B cell (primary cell): ENCODE data around the gene HDGF. TPM values are rescaled to one million over a fixed set of nuclear protein-coding genes. Genes with fewer than 3 reads are reported as not detected.

Experiments
- ATAC-seq: fragments of 200-7000 bp; cut with Tn5 transposase; one replicate; pipeline ENCODE4 v1.10.0; 2021; ENCODE audit warnings: low read depth, mild to moderate bottlenecking, moderate number of reproducible peaks, moderate library complexity
- CTCF ChIA-PET: fragments of 350-600 bp; sonication (Branson Sonifier 250); formaldehyde crosslinking; loops from one replicate; lab custom pipeline; 2021; ENCODE audit warnings: antibody characterized with exemption, inconsistent platforms; lab: Charles Lee
- POLR2A ChIA-PET: fragments of 350-600 bp; sonication (Branson Sonifier 250); formaldehyde crosslinking; loops from one replicate; lab custom pipeline; 2021; ENCODE audit warnings: antibody characterized with exemption; lab: Charles Lee
- DNase-seq: peaks from one replicate; pipeline ENCODE4 v3.0.0; 2013
- H2AFZ ChIP-seq: 2 replicates; pipeline ENCODE4 v1.6.1; 2012; ENCODE audit warnings: mild to moderate bottlenecking, low read depth, low read length; ENCODE audit not compliant: insufficient read depth, poor library complexity, severe bottlenecking
- H3K27ac ChIP-seq, 2 donors: 1 replicate in 1 of 2; 2 replicates in 1 of 2; pipeline ENCODE4 v1.5.1; 2012 to 2013; ENCODE audit warnings: low read length in 2 of 2, mild to moderate bottlenecking in 2 of 2, moderate library complexity in 1 of 2
- H3K27me3 ChIP-seq, 4 experiments: fragments of 200-600 bp in 1 of 4; sonication (generic) in 1 of 4; replicated peaks in 1 of 4; 1 replicate in 2 of 4; 2 replicates in 2 of 4; pipeline versions ENCODE4 v1.6.1 to v1.7.0; 2013 to 2016; ENCODE audit warnings: low read length in 3 of 4, mild to moderate bottlenecking in 2 of 4, mixed read lengths in 1 of 4, moderate library complexity in 1 of 4; ENCODE audit not compliant: insufficient read depth in 4 of 4, control insufficient read depth in 3 of 4; ENCODE audit errors: control extremely low read depth in 1 of 4
- H3K36me3 ChIP-seq, 2 experiments: replicated peaks in 1 of 2; 1 replicate in 1 of 2; 2 replicates in 1 of 2; pipeline versions ENCODE4 v1.6.1 to v1.7.1; 2013; ENCODE audit warnings: low read length in 1 of 2; ENCODE audit not compliant: insufficient read depth in 2 of 2, control insufficient read depth in 1 of 2; ENCODE audit errors: control extremely low read depth in 1 of 2, extremely low read depth in 1 of 2
- H3K4me1 ChIP-seq, 2 donors: fragments of 200-600 bp in 1 of 2; sonication (generic) in 1 of 2; 1 replicate in 1 of 2; 2 replicates in 1 of 2; pipeline versions ENCODE4 v1.5.1 to v1.6.1; 2013 to 2017; ENCODE audit warnings: low read length in 2 of 2; ENCODE audit not compliant: control insufficient read depth in 2 of 2, insufficient read depth in 2 of 2
- H3K4me2 ChIP-seq: replicated peaks from 2 replicates; pipeline ENCODE3; 2012; ENCODE audit warnings: mild to moderate bottlenecking, low read depth, low read length; ENCODE audit not compliant: poor library complexity, severe bottlenecking
- H3K4me3 ChIP-seq, 5 experiments: fragments of 200-600 bp in 1 of 5; sonication (generic) in 1 of 5; 1 replicate in 3 of 5; 2 replicates in 2 of 5; pipeline versions ENCODE4 v1.5.1 to v1.7.0; 2011 to 2016; ENCODE audit warnings: low read length in 4 of 5, mild to moderate bottlenecking in 4 of 5, low read depth in 2 of 5, control low read depth in 1 of 5, moderate library complexity in 1 of 5; ENCODE audit not compliant: insufficient read depth in 1 of 5; ENCODE audit errors: control extremely low read depth in 1 of 5, extremely low read depth in 1 of 5
- H3K79me2 ChIP-seq: fragments of 200-600 bp; sonication (generic); one replicate; pipeline ENCODE4 v1.6.0; 2016; ENCODE audit warnings: low read length; ENCODE audit not compliant: control insufficient read depth, insufficient read depth
- H3K9ac ChIP-seq: fragments of 200-600 bp; sonication (generic); 2 replicates; pipeline ENCODE4 v1.6.1; 2017; ENCODE audit warnings: mild to moderate bottlenecking, low read length, moderate library complexity
- H3K9me3 ChIP-seq, 3 donors: one replicate each; pipeline versions ENCODE4 v1.6.1 to v1.7.1; 2013; ENCODE audit warnings: low read length in 2 of 3; ENCODE audit not compliant: control insufficient read depth in 2 of 3, insufficient read depth in 1 of 3; ENCODE audit errors: control extremely low read depth in 1 of 3
- H4K20me1 ChIP-seq: 2 replicates; pipeline ENCODE4 v1.6.0; 2012; ENCODE audit warnings: mild to moderate bottlenecking, low read length; ENCODE audit not compliant: insufficient read depth, control insufficient read depth, poor library complexity, severe bottlenecking
- H3K27ac Mint-ChIP-seq: one replicate; pipeline ENCODE4 v1.8.0; 2021; ENCODE audit warnings: mixed read lengths
- H3K27me3 Mint-ChIP-seq: one replicate; pipeline ENCODE4 v1.8.0; 2021; ENCODE audit warnings: mixed read lengths
- H3K4me1 Mint-ChIP-seq: one replicate; pipeline ENCODE4 v1.8.0; 2021; ENCODE audit warnings: mixed read lengths
- H3K4me3 Mint-ChIP-seq: one replicate; pipeline ENCODE4 v1.8.0; 2021; ENCODE audit warnings: mixed read lengths
- H3K9me3 Mint-ChIP-seq: one replicate; pipeline ENCODE4 v1.8.0; 2022; ENCODE audit warnings: mixed read lengths; ENCODE audit not compliant: insufficient read depth
- CTCF ChIP-seq: fragments of 200-600 bp; IDR thresholded peaks from one replicate; pipeline ENCODE4 v1.8.0; 2022; ENCODE audit warnings: antibody characterized with exemption, mild to moderate bottlenecking
- EZH2 ChIP-seq: IDR thresholded peaks from 2 replicates; pipeline ENCODE4 v1.6.1; 2012; ENCODE audit warnings: borderline replicate concordance, low read depth, mild to moderate bottlenecking, moderate library complexity, low read length; ENCODE audit not compliant: insufficient read depth, poor library complexity, severe bottlenecking
- WGBS: methylation state at CpG from one replicate; pipeline ENCODE4 v1.1.5; 2013; ENCODE audit warnings: missing lambda C conversion rate; ENCODE audit not compliant: insufficient coverage; 5-methylcytosine and 5-hydroxymethylcytosine counted together
- intact Hi-C: fragments of 100-400 bp; cut with micrococcal nuclease; formaldehyde crosslinking; loops from one replicate; pipeline ENCODE4 v1.10.0; 2022
- polyA plus RNA-seq: library from polyadenylated mRNA; depleted of rRNA; stranded (reverse); fragments of >200 nt; gene quantifications from 2 replicates; pipeline ENCODE4 v1.2.3, GENCODE V29; 2012
- total RNA-seq, 2 donors: library from RNA; stranded (reverse); fragments of 120-200 nt in 1 of 2; gene quantifications; 1 replicate in 1 of 2; 2 replicates in 1 of 2; pipeline versions ENCODE4 v1.2.3 to v1.2.4, GENCODE V29; 2013 to 2022

Gene HDGF
- total and polyA plus RNA-seq, 2 donors (not counting 1 experiment from before 2014, with no cell fraction given): 40.3 to 89.9 TPM

- Histone ChIP-seq H3K9me3 (peaks cover 0 to 3% (median 0%) of the 10 kb centered on the region in 3 donors), H3K36me3 (no peaks in the 10 kb centered on the region), H3K27me3 (peaks cover 3 to 63% (median 37%) of the 10 kb centered on the region in 4 experiments), H2AFZ (no peak overlapping the region), H3K79me2 (no peaks in the 10 kb centered on the region), H3K4me1 (peaks cover 28% of the 10 kb centered on the region in 2 donors), H3K4me2 (no peak overlapping the region), H3K9ac (no peak overlapping the region), H3K4me3 (no peak overlapping the region), H3K27ac (no peak overlapping the region), H4K20me1 (peaks cover 7% of the 10 kb centered on the region)
- Mint-ChIP-seq H3K9me3 (no peaks in the 10 kb centered on the region), H3K4me3 (peak overlapping the region; percentile 59), H3K4me1 (peaks cover 32% of the 10 kb centered on the region), H3K27me3 (peaks cover 33% of the 10 kb centered on the region), H3K27ac (no peak overlapping the region)
- TF ChIP-seq EZH2 (no peak), CTCF (no peak)
- CTCF ChIA-PET: interaction anchor here (1.4 to 7.6 kb wide), 3 partner anchors 13 to 76 kb away, joined by 4 to 80 read pairs (median 8); no protein-coding TSS in a partner anchor
- POLR2A ChIA-PET: interaction anchor here (0.6 kb wide), 1 partner anchor 12 kb away, joined by 6 read pairs; no protein-coding TSS in a partner anchor
- no peak for DNase-seq
- ATAC-seq: no peak
- WGBS: 39% methylated on average over 4 of the region's 4 CpGs
- intact Hi-C loops: no loop called here
These were observed 47.7 kb downstream of the HDGF start for GRCh38 chr1:156703741-156704140.

GRCh38 chr1:156703336-156703735 is 48.1 kb downstream of the HDGF start:
- POLR2A ChIA-PET: interaction anchor here (0.6 to 0.7 kb wide), 2 partner anchors 13 to 27 kb away, joined by 6 read pairs; no protein-coding TSS in a partner anchor
- 90% methylated on average over 2 of the region's 4 CpGs for WGBS
- Mint-ChIP-seq H3K4me1 (peaks cover 32% of the 10 kb centered on the region), H3K4me3 (no peak overlapping the region), H3K9me3 (no peaks in the 10 kb centered on the region), H3K27ac (no peak overlapping the region), H3K27me3 (peaks cover 35% of the 10 kb centered on the region)
- no peak overlapping the region for H3K9ac ChIP-seq
- no peaks in the 10 kb centered on the region for H3K36me3 ChIP-seq
- intact Hi-C loops: no loop called here
- H3K4me2 ChIP-seq: no peak overlapping the region
- CTCF ChIA-PET: interaction anchor here (1.4 to 7.6 kb wide), 2 partner anchors 13 to 42 kb away, joined by 4 to 80 read pairs; no protein-coding TSS in a partner anchor
- H3K79me2 ChIP-seq: no peaks in the 10 kb centered on the region
- peaks cover 3 to 63% (median 37%) of the 10 kb centered on the region in 4 experiments for H3K27me3 ChIP-seq
- peaks cover 7% of the 10 kb centered on the region for H4K20me1 ChIP-seq
- peaks cover 0 to 3% (median 0%) of the 10 kb centered on the region in 3 donors for H3K9me3 ChIP-seq
- DNase-seq (no peak), ATAC-seq (no peak)
- TF ChIP-seq CTCF: no peak
- TF ChIP-seq EZH2: no peak
- no peak overlapping the region for H3K27ac ChIP-seq
- H2AFZ ChIP-seq: no peak overlapping the region
- H3K4me1 ChIP-seq: peaks cover 28% of the 10 kb centered on the region in 2 donors
- no peak overlapping the region for H3K4me3 ChIP-seq
